ENCODE results near the gene CFAP221.
"Not testable (repeated sequence)": the region's sequence is repeated elsewhere in the genome, so short reads cannot be mapped to it uniquely, and the experiment has no call there.

CFAP221 gene

GRCh38 chr2:119591523-119591922 is 47.3 kb downstream of the CFAP221 start:
- DNase-seq, result no peak

GRCh38 chr2:119592436-119592835 is 48.2 kb downstream of the CFAP221 start:
- no peak for DNase-seq

- no peak for DNase-seq
These were observed 52.4 kb downstream of the CFAP221 start for GRCh38 chr2:119596638-119597037.

- no peak for DNase-seq
These were observed 54.5 kb downstream of the CFAP221 start for GRCh38 chr2:119598596-119599263.

GRCh38 chr2:119599384-119599783 is 55.1 kb downstream of the CFAP221 start:
- DNase-seq, result no peak

- DNase-seq, result no peak
These were observed 60.8 kb downstream of the CFAP221 start for GRCh38 chr2:119605096-119605495.

- DNase-seq, result no peak
These were observed 62.4 kb downstream of the CFAP221 start for GRCh38 chr2:119606674-119607073.

GRCh38 chr2:119608553-119608952 is 64.3 kb downstream of the CFAP221 start:
- no peak for DNase-seq

- no peak for DNase-seq
These were observed 65.1 kb downstream of the CFAP221 start for GRCh38 chr2:119609337-119609736.

- not testable (repeated sequence) for DNase-seq
These were observed 69.9 kb downstream of the CFAP221 start for GRCh38 chr2:119614140-119614539.

GRCh38 chr2:119616421-119616820 is 72.2 kb downstream of the CFAP221 start:
- DNase-seq, result no peak

GRCh38 chr2:119617455-119617854 is 73.2 kb downstream of the CFAP221 start:
- DNase-seq, result no peak

GRCh38 chr2:119618725-119619124 is 74.5 kb downstream of the CFAP221 start:
- DNase-seq, result not testable (repeated sequence)

- DNase-seq, result no peak
These were observed 81.0 kb downstream of the CFAP221 start for GRCh38 chr2:119625226-119625625.

- DNase-seq, result no peak
These were observed 85.1 kb downstream of the CFAP221 start for GRCh38 chr2:119629323-119629825.

GRCh38 chr2:119630121-119630520 is 85.9 kb downstream of the CFAP221 start:
- DNase-seq, result no peak

GRCh38 chr2:119637371-119637770 is 93.1 kb downstream of the CFAP221 start:
- no peak for DNase-seq

GRCh38 chr2:119638246-119638645 is 94.0 kb downstream of the CFAP221 start:
- no peak for DNase-seq

GRCh38 chr2:119638685-119639554 is 94.7 kb downstream of the CFAP221 start:
- no peak for DNase-seq

GRCh38 chr2:119641562-119642258 is 97.5 kb downstream of the CFAP221 start:
- DNase-seq, result peak; percentile 80

- no peak for DNase-seq
These were observed 99.9 kb downstream of the CFAP221 start for GRCh38 chr2:119644186-119644585.

- DNase-seq, result no peak
These were observed 101.1 kb downstream of the CFAP221 start for GRCh38 chr2:119645173-119645855.

- no peak for DNase-seq
These were observed 101.9 kb downstream of the CFAP221 start for GRCh38 chr2:119646149-119646548.

Data from activated naive CD4-positive, alpha-beta T cell treated with Interleukin-2 at 50 U/mL for 16 hours (primary cell).